PC-9 (cell line): ENCODE data around the gene ZNF593. TPM values are rescaled to one million over a fixed set of nuclear protein-coding genes. Genes with fewer than 3 reads are reported as not detected.

Source experiments
- BruUV-seq: library from RNA; stranded (reverse); fragments of 400-500 nt; replicated peaks from 2 replicates; lab custom pipeline; 2021; lab: Mats Ljungman, UMichigan
- CTCF ChIA-PET: fragments of 300-600 bp; sonication (Branson Sonifier 250); formaldehyde crosslinking; loops from one replicate; lab custom pipeline; 2022; ENCODE audit warnings: antibody characterized with exemption; lab: Charles Lee
- POLR2A ChIA-PET: fragments of 300-600 bp; sonication (Branson Sonifier 250); formaldehyde crosslinking; loops from one replicate; lab custom pipeline; 2022; ENCODE audit warnings: antibody characterized with exemption; ENCODE audit not compliant: unreplicated experiment; lab: Charles Lee
- DNase-seq, 2 experiments: peaks; one replicate each; pipeline versions ENCODE4 v3.0.0 to v3.0.0-alpha.2; 2015 to 2022; ENCODE audit warnings: mixed read lengths in 1 of 2
- H2AFZ ChIP-seq: fragments of 200-600 bp; sonication (generic); 2 replicates; pipeline ENCODE4 v1.8.1; 2017; ENCODE audit warnings: antibody characterized with exemption
- H3F3A ChIP-seq: fragments of 200-600 bp; sonication (generic); 2 replicates; pipeline ENCODE4 v1.8.1; 2017; ENCODE audit warnings: antibody characterized with exemption, mild to moderate bottlenecking, low read depth; ENCODE audit not compliant: insufficient read depth
- H3K27ac ChIP-seq: fragments of 200-600 bp; sonication (generic); 2 replicates; pipeline ENCODE4 v1.6.1; 2016; ENCODE audit warnings: mixed run types
- H3K27me3 ChIP-seq: fragments of 200-600 bp; sonication (generic); 2 replicates; pipeline ENCODE4 v1.6.1; 2016; ENCODE audit warnings: low read depth, mixed run types; ENCODE audit not compliant: insufficient read depth
- H3K36me3 ChIP-seq: fragments of 200-600 bp; sonication (generic); 2 replicates; pipeline ENCODE4 v1.6.1; 2016; ENCODE audit warnings: low read depth, mixed run types
- H3K4me1 ChIP-seq: fragments of 200-600 bp; sonication (generic); replicated peaks from 2 replicates; pipeline ENCODE4 v1.6.1; 2016; ENCODE audit warnings: mixed run types; ENCODE audit not compliant: insufficient read depth
- H3K4me2 ChIP-seq: fragments of 200-600 bp; sonication (generic); 2 replicates; pipeline ENCODE4 v1.6.1; 2017; ENCODE audit warnings: mixed run types
- H3K4me3 ChIP-seq: fragments of 200-600 bp; sonication (generic); 2 replicates; pipeline ENCODE4 v1.6.1; 2016; ENCODE audit warnings: mixed run types
- H3K79me2 ChIP-seq: fragments of 200-600 bp; sonication (generic); 2 replicates; pipeline ENCODE4 v1.6.1; 2017; ENCODE audit warnings: low read depth, mixed run types
- H3K9me2 ChIP-seq: fragments of 200-600 bp; sonication (generic); 2 replicates; pipeline ENCODE4 v1.8.1; 2017; ENCODE audit warnings: mild to moderate bottlenecking; ENCODE audit not compliant: insufficient read depth
- H3K9me3 ChIP-seq: fragments of 200-600 bp; sonication (generic); 2 replicates; pipeline ENCODE4 v1.8.1; 2016; ENCODE audit warnings: low read depth; ENCODE audit not compliant: insufficient read depth
- H4K20me1 ChIP-seq: fragments of 200-600 bp; sonication (generic); 2 replicates; pipeline ENCODE4 v1.8.1; 2017; ENCODE audit not compliant: insufficient read depth
- CTCF ChIP-seq: fragments of 200-600 bp; sonication (generic); conservative IDR thresholded peaks from 2 replicates; pipeline ENCODE4 v1.6.1; 2017; ENCODE audit warnings: mixed run types, antibody characterized with exemption, mild to moderate bottlenecking, moderate library complexity
- EZH2 ChIP-seq: fragments of 200-600 bp; sonication (generic); IDR thresholded peaks from 2 replicates; pipeline ENCODE4 v1.8.0; 2017; ENCODE audit warnings: antibody characterized with exemption, low read depth
- intact Hi-C: fragments of 100-400 bp; cut with micrococcal nuclease; formaldehyde crosslinking; loops from one replicate; pipeline ENCODE4 v1.10.0; 2022; ENCODE audit not compliant: unreplicated experiment
- total RNA-seq: library from RNA; stranded (reverse); gene quantifications from 2 replicates; pipeline ENCODE4 v1.2.3, GENCODE V29; 2021

Gene ZNF593
- total RNA-seq, 1 experiment from 2014 or later, result 37.0 TPM

GRCh38 chr1:26155370-26156284 is 14.1 kb upstream of the ZNF593 start:
- H3K27ac ChIP-seq, result no peak overlapping the region
- no peaks in the 10 kb centered on the region for H4K20me1 ChIP-seq
- no peak overlapping the region for H3K4me3 ChIP-seq
- BruUV-seq, result no TSS peak
- no peak for DNase-seq
- H3K27me3 ChIP-seq, result no peaks in the 10 kb centered on the region
- no peaks in the 10 kb centered on the region; the same call in 1 of the 2 replicates for H3K4me1 ChIP-seq
- H3K79me2 ChIP-seq, result no peaks in the 10 kb centered on the region
- H3K36me3 ChIP-seq, result no peaks in the 10 kb centered on the region
- H3K9me3 ChIP-seq, result no peaks in the 10 kb centered on the region
- no peak for TF ChIP-seq EZH2
- TF ChIP-seq CTCF, result no peak
- intact Hi-C loops, result no loop called here
- ChIA-PET CTCF (interaction anchor here (1.0 kb wide), 1 partner anchor 14 kb away, joined by 3 read pairs; the partner anchor contains the start of gene ZNF593), POLR2A (no interaction called here)
- no peaks in the 10 kb centered on the region for H3F3A ChIP-seq
- H3K4me2 ChIP-seq, result no peak overlapping the region
- H2AFZ ChIP-seq, result no peak overlapping the region
- no peaks in the 10 kb centered on the region for H3K9me2 ChIP-seq

DNA sequence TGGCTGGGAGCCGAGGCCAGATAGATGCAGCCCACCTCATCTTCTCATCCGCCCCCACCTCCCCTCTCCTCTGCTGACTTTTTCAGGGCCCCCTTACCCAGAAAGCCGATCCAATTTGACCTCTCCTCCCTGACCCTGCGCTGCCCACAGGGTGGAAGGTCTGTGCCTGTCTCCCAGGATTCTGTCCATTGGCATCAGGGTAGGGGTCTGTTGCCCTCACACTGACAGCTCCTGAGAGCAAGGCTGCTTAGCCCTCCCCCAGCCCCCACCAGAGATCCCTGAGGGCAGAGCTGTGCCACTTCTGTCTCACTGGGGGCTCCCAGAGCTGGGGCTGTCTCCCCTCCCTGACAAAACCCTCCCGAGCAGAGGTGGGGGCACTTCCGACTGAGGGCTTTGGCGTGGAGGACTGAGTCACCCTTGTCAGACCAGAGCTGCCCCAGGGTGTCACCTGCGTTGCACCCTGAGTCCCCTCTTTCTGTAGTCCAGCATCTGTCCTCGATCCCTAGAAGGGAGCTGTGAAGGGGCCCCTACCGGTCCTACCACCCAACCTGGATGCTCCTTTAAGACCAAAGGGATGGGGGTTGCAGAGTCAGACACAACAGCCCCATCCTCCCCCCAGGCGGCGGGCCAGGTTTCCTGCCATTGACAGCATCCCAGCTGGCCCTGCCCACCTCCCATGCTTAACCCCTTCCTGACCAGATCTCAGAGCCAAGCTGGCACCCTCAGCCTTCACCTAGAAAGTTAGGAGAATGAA is 13.2 kb upstream of the ZNF593 start:
- Histone ChIP-seq H3K9me3 (no peaks in the 10 kb centered on the region), H4K20me1 (no peaks in the 10 kb centered on the region), H3K4me2 (peak overlapping the region; percentile 46), H3K27me3 (peaks cover 6% of the 10 kb centered on the region; the same call in 1 of the 2 replicates), H3K79me2 (no peaks in the 10 kb centered on the region), H3K36me3 (no peaks in the 10 kb centered on the region), H3K4me3 (no peak overlapping the region), H3K27ac (no peak overlapping the region), H3K4me1 (no peaks in the 10 kb centered on the region; the same call in 1 of the 2 replicates), H3F3A (no peaks in the 10 kb centered on the region), H2AFZ (no peak overlapping the region), H3K9me2 (no peaks in the 10 kb centered on the region)
- TF ChIP-seq EZH2 (no peak), CTCF (no peak)
- ChIA-PET CTCF (interaction anchor here (1.0 kb wide), 1 partner anchor 13 kb away, joined by 3 read pairs; the partner anchor contains the start of gene ZNF593), POLR2A (interaction anchor here (0.6 kb wide), 1 partner anchor 117 kb away, joined by 3 read pairs; no protein-coding TSS in a partner anchor)
- no TSS peak for BruUV-seq
- intact Hi-C loops, result no loop called here
- DNase-seq, result no peak

GRCh38 chr1:26158271-26158907 is 11.3 kb upstream of the ZNF593 start:
- Histone ChIP-seq H3K4me1 (no peaks in the 10 kb centered on the region; the same call in 1 of the 2 replicates), H3F3A (no peaks in the 10 kb centered on the region; the same call in 1 of the 2 replicates), H3K27ac (no peak overlapping the region), H3K4me2 (no peak overlapping the region), H4K20me1 (no peaks in the 10 kb centered on the region), H3K4me3 (no peak overlapping the region), H3K36me3 (no peaks in the 10 kb centered on the region), H3K27me3 (peaks cover 18% of the 10 kb centered on the region), H3K9me3 (no peaks in the 10 kb centered on the region), H2AFZ (no peak overlapping the region), H3K9me2 (no peaks in the 10 kb centered on the region), H3K79me2 (no peaks in the 10 kb centered on the region)
- CTCF ChIA-PET, result no interaction called here
- TF ChIP-seq CTCF (no peak), EZH2 (no peak)
- intact Hi-C loops, result no loop called here
- no TSS peak for BruUV-seq
- no peak for DNase-seq
- POLR2A ChIA-PET, result no interaction called here
